GM12892 (cell line): Measurements from ENCODE around the gene STARD8.

Source experiments
- POLR2A ChIP-seq: IDR thresholded peaks from 2 replicates; pipeline ENCODE4 v1.6.1; 2011; ENCODE audit warnings: low read depth, low read length, control low read depth
- POLR2AphosphoS5 ChIP-seq: IDR thresholded peaks from 2 replicates; pipeline ENCODE4 v1.6.1; 2011; ENCODE audit warnings: low read depth, low read length, control low read depth

DNA sequence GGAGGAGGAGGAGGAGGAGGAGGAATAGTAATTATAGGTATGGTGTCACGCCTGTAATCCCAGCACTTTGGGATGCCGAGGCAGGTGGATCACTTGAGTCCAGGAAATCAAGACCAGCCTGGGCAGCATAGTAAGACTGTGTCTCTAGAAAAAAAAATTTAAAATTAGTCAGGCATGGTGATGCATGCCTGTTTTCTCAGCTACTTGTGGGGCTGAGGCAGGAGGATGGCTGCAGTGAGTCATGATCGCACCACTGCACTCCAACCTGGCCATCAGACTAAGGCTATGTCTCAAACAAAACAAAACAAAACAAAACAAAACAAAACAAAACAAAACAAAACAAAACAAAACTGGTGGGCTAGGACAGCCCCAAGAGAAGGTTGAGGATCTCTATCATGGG lies 3.0 kb downstream of the STARD8 start:
- TF ChIP-seq POLR2A (no peak), POLR2AphosphoS5 (no peak)
